B cell (primary cell): ENCODE measurements around the gene ASTN2.

Source experiments
- EZH2 ChIP-seq: IDR thresholded peaks from 2 replicates; pipeline ENCODE4 v1.6.1; 2012; ENCODE audit warnings: borderline replicate concordance, low read depth, mild to moderate bottlenecking, moderate library complexity, low read length; ENCODE audit not compliant: insufficient read depth, poor library complexity, severe bottlenecking
- TF ChIP-seq, protein P1 (sequence below): fragments of 200-600 bp; IDR thresholded peaks from one replicate; pipeline ENCODE4 v1.8.0; 2022; ENCODE audit warnings: antibody characterized with exemption, mild to moderate bottlenecking

DNA sequence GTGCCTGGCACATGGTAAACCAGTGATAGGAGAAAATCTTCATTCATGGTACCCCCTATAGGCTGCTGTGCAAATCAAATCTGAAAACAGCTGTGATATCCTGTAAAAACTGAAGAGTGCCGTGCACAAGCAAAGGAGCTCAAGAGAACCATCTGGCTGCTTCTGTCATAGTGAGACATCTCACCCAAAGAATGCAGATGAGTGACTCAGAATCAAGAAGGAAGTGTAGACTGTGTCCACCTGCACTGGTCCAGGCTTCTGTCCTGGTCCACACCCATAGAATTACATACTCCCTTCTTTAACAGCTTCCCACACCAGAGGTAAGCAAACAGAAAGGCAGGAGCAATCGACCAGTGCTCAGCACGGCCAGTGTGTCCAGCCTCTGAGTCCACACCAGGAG lies 195.9 kb downstream of the ASTN2 start:
- TF ChIP-seq, protein P1, sequence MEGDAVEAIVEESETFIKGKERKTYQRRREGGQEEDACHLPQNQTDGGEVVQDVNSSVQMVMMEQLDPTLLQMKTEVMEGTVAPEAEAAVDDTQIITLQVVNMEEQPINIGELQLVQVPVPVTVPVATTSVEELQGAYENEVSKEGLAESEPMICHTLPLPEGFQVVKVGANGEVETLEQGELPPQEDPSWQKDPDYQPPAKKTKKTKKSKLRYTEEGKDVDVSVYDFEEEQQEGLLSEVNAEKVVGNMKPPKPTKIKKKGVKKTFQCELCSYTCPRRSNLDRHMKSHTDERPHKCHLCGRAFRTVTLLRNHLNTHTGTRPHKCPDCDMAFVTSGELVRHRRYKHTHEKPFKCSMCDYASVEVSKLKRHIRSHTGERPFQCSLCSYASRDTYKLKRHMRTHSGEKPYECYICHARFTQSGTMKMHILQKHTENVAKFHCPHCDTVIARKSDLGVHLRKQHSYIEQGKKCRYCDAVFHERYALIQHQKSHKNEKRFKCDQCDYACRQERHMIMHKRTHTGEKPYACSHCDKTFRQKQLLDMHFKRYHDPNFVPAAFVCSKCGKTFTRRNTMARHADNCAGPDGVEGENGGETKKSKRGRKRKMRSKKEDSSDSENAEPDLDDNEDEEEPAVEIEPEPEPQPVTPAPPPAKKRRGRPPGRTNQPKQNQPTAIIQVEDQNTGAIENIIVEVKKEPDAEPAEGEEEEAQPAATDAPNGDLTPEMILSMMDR, result no peak
- no peak for TF ChIP-seq EZH2
